Retinal pigment epithelial cell (primary cell): ENCODE results near the gene RPS19.

Experiments
- DNase-seq: peaks from one replicate; pipeline ENCODE4 v3.0.0-alpha.2; 2010; ENCODE audit warnings: low read depth
- H3K4me3 ChIP-seq: 2 replicates; pipeline ENCODE4 v1.5.1; 2011; ENCODE audit warnings: mild to moderate bottlenecking, low read length, control low read depth, moderate library complexity
- TF ChIP-seq, protein P1 (sequence below): conservative IDR thresholded peaks from 2 replicates; pipeline ENCODE4 v1.5.1; 2011; ENCODE audit warnings: low read depth, low read length, control low read depth, inconsistent platforms

RPS19 gene

DNA sequence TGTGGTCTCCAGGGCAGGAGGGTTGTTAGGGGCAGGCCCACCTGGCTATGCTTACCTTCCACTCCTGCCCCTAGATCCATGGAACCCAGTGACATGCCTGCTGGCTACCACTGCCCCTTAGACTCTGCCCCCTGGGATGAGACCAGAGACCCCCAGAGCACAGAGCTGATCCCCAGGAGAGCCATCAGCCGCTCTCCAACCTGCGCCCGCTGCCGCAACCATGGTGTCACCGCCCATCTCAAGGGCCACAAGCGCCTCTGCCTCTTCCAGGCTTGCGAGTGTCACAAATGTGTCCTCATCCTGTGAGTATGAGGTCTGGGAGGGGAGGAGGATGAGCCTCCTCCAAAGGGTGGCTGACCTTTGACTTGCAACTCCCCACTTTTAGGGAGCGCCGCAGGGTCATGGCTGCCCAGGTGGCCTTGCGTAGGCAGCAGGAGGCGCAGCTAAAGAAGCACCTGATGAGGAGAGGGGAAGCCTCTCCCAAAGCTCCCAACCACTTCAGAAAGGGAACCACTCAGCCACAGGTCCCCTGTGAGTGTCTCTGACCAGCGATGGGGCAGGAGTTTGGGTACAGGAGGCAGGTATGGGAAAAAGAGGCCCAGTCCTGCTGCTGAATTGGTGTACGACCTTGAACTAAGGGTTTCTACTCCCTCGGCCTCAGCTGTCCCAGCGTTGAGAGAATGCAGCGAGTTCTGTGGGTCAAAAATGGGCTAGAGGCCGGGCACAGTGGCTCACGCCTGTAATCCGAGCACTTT is 12.5 kb upstream of the RPS19 start:
- no peak overlapping the region for H3K4me3 ChIP-seq
- DNase-seq, result no peak
- TF ChIP-seq, protein P1, sequence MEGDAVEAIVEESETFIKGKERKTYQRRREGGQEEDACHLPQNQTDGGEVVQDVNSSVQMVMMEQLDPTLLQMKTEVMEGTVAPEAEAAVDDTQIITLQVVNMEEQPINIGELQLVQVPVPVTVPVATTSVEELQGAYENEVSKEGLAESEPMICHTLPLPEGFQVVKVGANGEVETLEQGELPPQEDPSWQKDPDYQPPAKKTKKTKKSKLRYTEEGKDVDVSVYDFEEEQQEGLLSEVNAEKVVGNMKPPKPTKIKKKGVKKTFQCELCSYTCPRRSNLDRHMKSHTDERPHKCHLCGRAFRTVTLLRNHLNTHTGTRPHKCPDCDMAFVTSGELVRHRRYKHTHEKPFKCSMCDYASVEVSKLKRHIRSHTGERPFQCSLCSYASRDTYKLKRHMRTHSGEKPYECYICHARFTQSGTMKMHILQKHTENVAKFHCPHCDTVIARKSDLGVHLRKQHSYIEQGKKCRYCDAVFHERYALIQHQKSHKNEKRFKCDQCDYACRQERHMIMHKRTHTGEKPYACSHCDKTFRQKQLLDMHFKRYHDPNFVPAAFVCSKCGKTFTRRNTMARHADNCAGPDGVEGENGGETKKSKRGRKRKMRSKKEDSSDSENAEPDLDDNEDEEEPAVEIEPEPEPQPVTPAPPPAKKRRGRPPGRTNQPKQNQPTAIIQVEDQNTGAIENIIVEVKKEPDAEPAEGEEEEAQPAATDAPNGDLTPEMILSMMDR, result no peak

DNA sequence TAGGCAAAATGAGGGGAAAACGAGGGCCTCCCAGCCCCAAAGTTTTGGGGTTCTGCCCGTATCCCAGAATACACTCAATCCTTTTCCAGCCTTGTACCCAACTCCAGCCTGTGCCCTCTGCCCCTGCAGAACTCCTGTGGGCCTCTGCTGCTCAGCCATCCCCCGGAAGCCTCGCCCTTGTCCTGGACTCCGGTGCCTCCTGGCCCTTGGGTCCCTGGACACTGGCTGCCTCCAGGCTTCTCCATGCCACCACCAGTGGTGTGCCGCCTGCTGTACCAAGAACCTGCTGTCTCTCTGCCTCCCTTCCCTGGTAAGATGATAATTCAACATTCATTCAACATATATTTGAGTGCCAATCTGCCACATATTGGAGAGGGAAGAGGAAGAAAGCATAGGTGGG is 11.4 kb upstream of the RPS19 start:
- TF ChIP-seq, protein P1, result no peak
- no peak for DNase-seq
- H3K4me3 ChIP-seq, result no peak overlapping the region

DNA sequence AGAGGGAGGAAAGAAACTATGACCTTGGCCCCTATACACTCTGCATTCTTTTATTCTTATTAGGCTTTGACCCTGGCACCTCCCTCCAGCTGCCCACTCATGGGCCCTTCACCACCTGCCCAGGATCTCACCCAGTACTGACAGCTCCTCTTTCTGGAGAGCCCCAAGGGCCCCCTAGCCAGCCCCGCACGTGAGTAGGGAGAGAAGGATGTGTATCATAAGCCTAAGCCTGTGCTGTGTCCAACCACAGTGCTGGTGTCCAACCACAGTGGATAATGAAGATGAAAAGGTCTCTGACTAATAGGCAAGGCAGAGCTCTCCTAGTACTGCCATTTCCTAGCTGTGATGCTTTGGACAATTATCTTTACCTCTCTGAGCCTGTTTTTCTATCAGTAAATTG is 11.0 kb upstream of the RPS19 start:
- DNase-seq, result no peak
- TF ChIP-seq, protein P1, result no peak
- H3K4me3 ChIP-seq, result no peak overlapping the region

DNA sequence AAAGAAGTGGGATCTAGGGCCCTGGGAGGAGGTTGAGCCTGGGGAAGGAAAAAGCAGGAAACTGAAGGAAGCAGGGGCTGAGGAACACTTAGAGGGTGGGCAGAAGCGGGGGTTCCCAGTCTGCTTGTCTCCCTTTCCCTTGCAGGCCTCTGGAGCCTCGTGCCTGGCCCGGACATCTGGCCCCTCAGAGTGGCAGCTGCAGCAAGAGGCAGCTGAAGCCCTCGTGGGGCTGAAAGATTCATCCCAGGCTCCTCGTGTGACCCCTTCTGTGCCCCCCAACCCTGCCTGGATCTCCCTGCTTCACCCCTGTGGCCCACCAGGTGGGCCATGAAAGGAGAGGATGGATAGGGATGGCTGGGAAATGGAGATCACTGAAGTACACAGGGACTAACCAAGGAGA is 9.7 kb upstream of the RPS19 start:
- no peak for DNase-seq
- H3K4me3 ChIP-seq, result no peak overlapping the region
- TF ChIP-seq, protein P1, result no peak

DNA sequence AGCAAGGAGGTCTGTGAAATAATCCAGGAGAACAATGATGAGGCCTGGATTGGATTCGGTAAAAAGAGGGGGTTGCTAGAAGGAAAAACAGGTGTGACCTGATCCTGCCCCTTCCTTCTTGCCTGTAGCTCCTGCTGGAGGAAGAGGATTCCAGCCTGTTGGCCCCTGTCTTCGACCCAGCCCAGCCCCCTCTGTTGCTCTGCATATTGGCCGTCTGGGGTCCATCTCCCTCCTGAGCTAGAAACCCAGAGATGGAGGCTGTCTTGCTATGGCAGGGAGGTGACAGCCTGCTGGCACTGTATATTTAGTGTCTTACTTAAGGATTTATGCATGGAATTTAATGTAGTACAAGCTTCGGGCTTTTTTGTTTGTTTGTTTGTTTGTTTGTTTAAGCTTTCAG is 8.6 kb upstream of the RPS19 start:
- no peak overlapping the region for H3K4me3 ChIP-seq
- no peak for DNase-seq
- TF ChIP-seq, protein P1, result no peak

DNA sequence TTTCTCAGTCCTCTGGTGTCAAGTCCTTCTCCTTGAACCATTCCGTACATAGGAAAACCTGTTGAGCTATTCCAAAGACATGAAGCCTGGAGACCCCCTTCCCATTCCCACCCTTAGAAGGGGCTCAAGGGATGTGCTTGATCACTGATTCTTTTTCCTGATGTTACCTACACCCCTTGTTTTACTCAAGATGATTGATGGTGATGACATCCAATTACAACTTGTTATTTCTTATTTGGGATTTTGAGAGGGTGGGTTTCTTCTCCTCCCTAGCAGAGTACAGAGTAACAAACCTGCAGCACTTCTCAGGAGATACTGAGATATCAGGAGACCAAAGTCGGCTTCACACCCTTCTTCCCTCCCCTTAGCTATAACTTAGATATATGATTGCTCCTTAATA is 6.7 kb upstream of the RPS19 start:
- TF ChIP-seq, protein P1, result no peak
- DNase-seq, result no peak

DNA sequence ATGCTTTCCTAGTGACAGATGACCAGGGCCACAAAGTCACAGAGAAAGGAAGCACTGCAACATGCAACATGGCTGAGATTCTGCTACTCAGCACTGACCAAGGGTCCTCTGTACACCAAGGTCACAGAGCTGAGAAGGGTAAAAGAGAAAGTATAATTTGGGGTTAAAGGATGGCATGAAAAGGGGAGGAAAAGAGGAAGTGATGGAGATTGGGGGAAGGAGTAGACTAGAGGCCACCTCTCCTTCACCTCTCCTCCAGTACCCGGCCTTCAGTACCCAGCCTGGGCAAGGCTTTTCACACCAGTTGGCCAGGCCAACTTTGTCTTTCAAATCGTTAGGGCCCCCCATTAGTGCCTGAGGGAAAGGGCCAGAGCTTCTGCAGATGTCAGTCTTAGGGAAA is 6.3 kb upstream of the RPS19 start:
- DNase-seq, result no peak
- TF ChIP-seq, protein P1, result no peak
- no peak overlapping the region for H3K4me3 ChIP-seq

More for the DNA sequence above, 6.7 kb upstream of the RPS19 start:
- no peak overlapping the region for H3K4me3 ChIP-seq
